GM19455 (cell line): ENCODE data around the gene GAS2L1.
"Not testable (repeated sequence)": the region's sequence is repeated elsewhere in the genome, so short reads cannot be mapped to it uniquely, and the experiment has no call there.

Source experiments
- ATAC-seq: cut with Tn5 transposase; IDR thresholded peaks from one replicate; pipeline ENCODE4 v1.9.1; 2021; ENCODE audit not compliant: unreplicated experiment

The GAS2L1 gene

GRCh38 chr22:29340566-29340965, 34.1 kb downstream of the GAS2L1 start:
- no peak for ATAC-seq

- ATAC-seq, result no peak
Measured at GRCh38 chr22:29341056-29341848, 34.8 kb downstream of the GAS2L1 start.

- no peak for ATAC-seq
Measured at GRCh38 chr22:29341849-29342127, 35.3 kb downstream of the GAS2L1 start.

GRCh38 chr22:29342177-29342576, 35.7 kb downstream of the GAS2L1 start:
- ATAC-seq, result no peak

- no peak for ATAC-seq
Measured at GRCh38 chr22:29342577-29343312, 36.3 kb downstream of the GAS2L1 start.

GRCh38 chr22:29343313-29343805, 36.9 kb downstream of the GAS2L1 start:
- ATAC-seq, result no peak

- ATAC-seq, result no peak
Measured at GRCh38 chr22:29344137-29344536, 37.7 kb downstream of the GAS2L1 start.

- not testable (repeated sequence) for ATAC-seq
Measured at GRCh38 chr22:29344889-29345288, 38.4 kb downstream of the GAS2L1 start.

GRCh38 chr22:29345932-29346331, 39.5 kb downstream of the GAS2L1 start:
- ATAC-seq, result no peak

- ATAC-seq, result no peak
Measured at GRCh38 chr22:29346659-29347058, 40.2 kb downstream of the GAS2L1 start.

GRCh38 chr22:29348041-29348440, 41.6 kb downstream of the GAS2L1 start:
- no peak for ATAC-seq

- no peak for ATAC-seq
Measured at GRCh38 chr22:29348956-29349355, 42.5 kb downstream of the GAS2L1 start.

GRCh38 chr22:29351042-29351441, 44.6 kb downstream of the GAS2L1 start:
- ATAC-seq, result no peak

GRCh38 chr22:29351891-29352290, 45.4 kb downstream of the GAS2L1 start:
- no peak for ATAC-seq

GRCh38 chr22:29352778-29353177, 46.3 kb downstream of the GAS2L1 start:
- no peak for ATAC-seq

- no peak for ATAC-seq
Measured at GRCh38 chr22:29353286-29353685, 46.8 kb downstream of the GAS2L1 start.

GRCh38 chr22:29353860-29354259, 47.4 kb downstream of the GAS2L1 start:
- no peak for ATAC-seq

- ATAC-seq, result not testable (repeated sequence)
Measured at GRCh38 chr22:29357193-29357890, 50.9 kb downstream of the GAS2L1 start.

GRCh38 chr22:29359469-29359868, 53.0 kb downstream of the GAS2L1 start:
- no peak for ATAC-seq
